NCI-H345 treated with DMSO at 0.1 percent for 48 hours (cell line): ENCODE measurements around the gene TAC3.
"Not testable (repeated sequence)": the region's sequence is repeated elsewhere in the genome, so short reads cannot be mapped to it uniquely, and the experiment has no call there.

Experiments
- DNase-seq: peaks from one replicate; lab custom pipeline; 2025; ENCODE audit not compliant: unreplicated experiment; lab: John Stamatoyannopoulos, UW

Gene TAC3

DNA sequence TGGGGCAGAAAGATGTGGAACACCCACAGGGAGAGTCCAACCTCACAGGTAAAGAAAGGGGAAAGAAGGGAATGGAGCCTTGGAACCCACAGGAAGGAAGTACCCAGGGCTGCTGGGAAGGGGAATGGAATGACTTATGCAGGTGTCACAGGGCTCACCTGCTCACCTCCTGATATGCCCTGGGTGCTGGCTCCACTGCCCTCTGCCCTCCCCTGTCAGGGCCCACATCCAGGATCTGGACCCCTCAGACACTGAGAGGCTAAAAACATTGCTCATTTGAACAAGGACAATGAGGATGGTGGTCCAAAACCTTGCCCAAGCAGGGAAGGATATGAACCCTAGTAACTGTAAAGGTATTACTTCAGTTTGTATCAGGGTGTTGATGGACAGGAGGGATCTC, 29.3 kb downstream of the TAC3 start:
- no peak for DNase-seq

DNA sequence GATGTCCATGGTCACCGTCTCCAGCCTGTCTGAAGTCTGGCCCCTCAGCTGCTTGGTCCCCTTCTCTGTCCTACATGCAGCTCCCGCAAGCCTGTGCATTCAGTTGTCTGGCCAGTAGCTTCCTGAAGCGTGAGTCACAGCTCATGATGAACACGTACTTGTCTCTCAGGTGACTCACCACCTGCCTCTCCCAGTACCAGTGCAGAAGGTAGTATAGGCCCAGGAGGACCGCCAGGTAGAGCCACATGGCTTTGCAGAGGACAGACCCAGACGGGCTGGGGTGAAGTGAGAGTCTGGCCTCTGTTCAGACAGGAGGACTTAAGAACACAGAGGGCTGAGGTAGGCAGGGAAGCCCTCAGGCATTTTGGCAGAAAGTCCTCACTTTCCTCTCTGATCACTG, 30.6 kb downstream of the TAC3 start:
- DNase-seq = not testable (repeated sequence)

DNA sequence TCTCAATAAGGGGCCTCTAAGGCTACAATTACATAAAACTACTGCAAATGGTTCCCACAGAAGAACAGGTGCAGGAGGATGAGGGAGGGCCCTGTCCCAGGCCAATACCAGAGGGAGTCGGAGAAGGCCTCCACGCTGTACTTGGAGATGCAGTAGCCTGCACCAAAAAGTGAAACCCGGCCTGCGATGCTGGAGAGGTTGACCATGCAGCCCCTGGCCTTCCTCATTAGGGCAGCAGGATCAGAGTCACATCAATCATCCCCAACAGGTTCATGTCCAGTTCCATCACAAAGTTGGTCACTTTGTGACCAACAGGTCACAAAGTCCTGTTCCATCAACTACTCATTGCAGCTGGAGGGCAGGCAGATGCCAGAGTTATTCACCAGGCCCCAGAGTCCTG, 32.9 kb downstream of the TAC3 start:
- DNase-seq = no peak

DNA sequence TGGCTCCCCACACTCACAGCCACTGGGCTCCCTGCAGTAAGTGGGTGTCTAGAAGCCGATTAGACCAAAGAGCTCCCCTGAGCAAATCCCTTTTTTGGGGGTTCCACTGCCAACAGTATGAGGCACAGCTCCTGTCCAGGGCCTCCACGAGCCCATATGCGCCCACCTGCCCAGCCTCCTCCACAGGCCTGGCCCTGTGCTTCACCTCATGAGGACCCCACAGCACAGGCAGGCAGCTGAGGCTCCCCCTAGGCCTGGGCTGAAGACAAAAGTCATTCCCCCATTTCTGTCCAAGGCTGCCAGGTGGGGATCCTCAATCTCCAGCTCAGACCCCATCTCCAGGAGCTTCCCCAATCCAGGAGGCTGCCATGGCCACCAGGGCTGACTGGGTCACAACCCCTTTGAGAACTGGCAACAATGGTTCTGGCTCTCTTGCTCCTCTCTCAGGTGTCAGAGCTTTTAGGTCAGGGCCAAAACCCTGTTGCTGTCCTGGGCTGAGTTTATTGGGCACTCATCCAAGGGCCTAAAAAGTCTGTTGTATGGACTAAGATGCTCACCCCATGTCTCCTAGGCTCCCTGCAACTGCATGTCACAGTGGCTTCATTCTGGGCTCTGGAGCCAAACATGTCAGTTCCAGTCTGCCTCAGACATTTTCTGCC, 33.6 kb downstream of the TAC3 start:
- DNase-seq = not testable (repeated sequence)

DNA sequence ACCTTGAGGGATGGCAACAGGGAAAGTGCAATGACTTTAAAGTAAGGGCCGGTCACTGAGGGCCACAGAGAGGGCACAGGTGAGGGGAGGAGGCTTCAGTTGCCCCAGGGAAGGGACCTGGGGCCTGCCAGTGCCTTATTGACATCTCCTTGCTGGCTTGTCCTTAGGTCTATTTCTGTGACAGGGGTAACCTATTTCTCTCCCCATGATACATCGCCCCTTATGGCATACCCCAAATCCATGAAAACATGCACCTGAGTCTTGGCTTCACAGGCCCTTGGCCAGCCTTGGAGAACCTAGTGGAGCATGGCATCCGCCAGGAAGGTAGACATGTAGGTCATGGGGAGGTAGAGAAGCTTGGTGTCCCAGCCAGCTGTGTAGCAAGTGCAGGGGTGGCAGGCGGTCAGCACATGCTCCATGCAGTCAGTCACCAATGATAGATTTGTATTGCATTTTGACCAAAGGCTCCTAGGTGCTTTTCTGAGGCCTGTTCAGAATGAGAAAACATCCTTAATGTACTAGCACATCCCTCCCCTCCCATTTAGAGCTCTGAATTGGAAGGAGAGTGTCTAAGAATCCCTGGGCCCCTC, 35.3 kb downstream of the TAC3 start:
- DNase-seq = no peak

DNA sequence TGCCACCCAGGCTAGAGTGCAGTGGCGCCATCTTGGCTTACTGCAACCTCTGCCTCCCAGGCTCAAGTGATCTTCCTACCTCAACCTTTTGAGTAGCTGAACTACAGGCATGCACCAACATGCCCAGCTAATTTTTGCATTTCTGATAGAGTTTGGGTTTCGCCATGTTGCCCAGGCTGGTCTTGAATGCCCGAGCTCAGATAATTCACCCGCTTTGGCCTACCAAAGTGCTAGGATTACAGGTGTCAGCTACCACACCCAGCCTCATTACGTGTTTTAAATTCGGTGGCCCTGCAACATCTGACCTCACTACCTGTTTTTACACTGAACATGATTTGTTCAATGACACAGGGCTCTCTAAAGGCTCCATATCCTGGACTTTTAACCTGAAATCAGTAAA, 36.1 kb downstream of the TAC3 start:
- no peak for DNase-seq

DNA sequence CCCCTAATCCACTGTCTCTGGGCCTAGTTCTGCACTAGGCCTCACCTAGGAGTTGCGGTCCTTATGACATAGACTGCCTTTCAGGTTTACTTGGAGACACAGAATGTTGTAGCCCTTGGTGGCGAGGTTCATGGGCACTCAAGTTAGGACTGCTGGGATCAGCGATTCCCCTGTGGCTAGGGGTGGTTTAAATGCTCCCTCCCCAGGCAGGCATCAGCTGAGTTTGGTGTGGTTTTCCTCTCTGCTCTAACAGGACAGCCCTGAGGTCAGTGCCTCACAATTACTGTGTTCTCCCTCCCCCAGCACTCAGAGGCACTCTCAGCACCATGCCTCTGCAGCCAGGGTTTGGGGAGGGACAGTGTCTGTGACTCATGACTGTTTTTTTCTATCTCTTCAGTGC, 36.7 kb downstream of the TAC3 start:
- no peak for DNase-seq

DNA sequence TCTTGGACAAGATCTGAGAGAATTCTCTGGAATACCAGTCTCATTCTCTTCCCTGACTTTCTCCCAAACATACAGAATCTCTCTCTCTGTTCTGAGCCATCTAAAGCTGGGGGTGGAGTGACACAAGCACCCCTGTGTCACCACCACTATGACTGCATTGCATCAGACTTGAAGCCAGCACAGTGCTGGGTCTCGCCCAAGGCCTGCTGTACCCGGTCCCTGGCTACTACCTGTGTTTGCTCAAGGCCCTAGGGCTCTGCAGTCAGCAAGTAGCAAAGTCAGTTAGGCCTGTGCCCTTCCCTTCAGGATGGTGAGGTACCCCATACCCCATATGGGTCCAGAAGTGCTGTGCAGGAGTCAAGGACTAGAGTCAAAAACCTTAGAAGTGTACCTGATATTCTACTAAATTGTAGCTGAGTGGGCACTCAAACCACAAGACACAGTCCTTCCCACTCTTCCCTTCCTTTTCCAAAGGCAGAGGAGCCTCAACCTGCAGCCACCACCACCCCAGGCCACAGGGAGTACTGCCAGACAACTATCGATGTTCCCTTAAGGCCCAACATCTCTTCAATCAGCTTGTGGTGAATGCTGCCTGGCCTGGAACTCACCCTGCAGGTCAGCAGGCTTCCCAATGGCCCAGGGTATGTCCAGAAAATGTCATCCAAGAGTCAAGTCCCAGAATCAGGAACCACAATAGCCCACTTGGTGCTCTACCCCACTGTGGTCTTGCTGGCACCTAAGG, 37.8 kb downstream of the TAC3 start:
- no peak for DNase-seq

DNA sequence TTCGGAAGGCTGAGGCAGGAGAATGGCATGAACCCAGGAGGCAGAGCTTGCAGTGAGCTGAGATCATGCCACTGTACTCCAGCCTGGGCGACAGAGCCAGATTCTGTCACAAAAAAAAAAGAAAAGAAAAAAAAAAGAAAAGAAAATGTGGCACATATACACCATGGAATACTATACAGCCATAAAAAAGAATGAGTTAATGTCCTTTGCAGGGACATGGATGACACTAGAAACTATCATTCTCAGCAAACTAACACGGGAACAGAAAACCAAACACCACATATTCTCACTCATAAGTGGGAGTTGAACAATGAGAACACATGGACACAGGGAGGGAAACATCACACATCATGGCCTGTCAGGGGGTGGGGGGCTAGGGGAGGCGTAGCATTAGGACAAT, 39.0 kb downstream of the TAC3 start:
- DNase-seq = not testable (repeated sequence)

DNA sequence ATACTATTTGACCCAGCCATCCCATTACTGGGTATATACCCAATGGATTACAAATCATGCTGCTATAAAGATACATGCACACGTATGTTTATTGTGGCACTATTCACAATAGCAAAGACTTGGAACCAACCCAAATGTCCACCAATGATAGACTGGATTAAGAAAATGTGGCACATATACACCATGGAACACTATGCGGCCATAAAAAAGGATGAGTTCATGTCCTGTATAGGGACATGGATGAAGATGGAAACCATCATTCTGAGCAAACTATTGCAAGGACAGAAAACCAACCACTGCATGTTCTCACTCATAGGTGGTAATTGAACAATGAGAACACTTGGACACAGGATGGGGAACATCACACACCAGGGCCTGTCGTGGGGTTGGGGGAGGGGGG, 42.1 kb downstream of the TAC3 start:
- not testable (repeated sequence) for DNase-seq

DNA sequence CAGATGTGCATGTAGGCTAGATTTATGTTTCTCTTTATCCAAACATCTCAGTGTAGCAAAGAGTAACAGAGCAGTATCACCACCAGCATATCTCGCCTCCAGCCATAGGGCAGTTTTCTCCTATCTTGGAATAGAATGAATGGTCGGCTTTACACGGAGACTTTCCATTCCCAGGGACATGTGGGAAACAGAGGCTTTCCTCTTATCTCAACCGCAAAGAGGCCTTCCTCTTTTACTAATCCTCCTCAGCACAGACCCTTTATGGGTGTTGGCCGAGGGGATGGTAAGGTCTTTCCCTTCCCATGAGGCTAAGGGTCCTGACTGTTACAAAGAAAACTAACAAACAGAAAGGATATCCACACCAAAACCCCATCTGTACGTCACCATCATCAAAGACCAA, 47.4 kb downstream of the TAC3 start:
- not testable (repeated sequence) for DNase-seq

DNA sequence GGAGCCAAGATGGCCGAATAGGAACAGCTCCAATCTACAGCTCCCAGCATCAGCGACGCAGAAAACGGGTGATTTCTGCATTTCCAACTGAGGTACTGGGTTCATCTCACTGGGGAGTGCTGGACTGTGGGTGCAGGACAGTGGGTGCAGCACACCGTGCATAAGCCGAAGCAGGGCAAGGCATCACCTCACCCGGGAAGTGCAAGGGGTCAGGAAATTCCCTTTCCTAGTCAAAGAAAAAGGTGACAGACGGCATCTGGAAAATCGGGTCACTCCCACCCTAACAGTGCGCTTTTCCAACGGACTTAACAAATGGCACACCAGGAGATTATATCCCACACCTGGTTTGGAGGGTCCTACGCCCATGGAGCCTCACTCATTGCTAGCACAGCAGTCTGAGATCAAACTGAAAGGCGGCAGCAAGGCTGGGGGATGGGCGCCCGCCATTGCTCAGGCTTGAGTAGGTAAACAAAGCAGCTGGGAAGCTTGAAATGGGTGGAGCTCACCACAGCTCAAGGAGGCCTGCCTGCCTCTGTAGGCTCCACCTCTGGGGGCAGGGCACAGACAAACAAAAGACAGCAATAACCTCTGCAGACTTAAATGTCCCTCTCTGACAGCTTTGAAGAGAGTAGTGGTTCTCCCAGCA, 50.2 kb downstream of the TAC3 start:
- DNase-seq = not testable (repeated sequence)

DNA sequence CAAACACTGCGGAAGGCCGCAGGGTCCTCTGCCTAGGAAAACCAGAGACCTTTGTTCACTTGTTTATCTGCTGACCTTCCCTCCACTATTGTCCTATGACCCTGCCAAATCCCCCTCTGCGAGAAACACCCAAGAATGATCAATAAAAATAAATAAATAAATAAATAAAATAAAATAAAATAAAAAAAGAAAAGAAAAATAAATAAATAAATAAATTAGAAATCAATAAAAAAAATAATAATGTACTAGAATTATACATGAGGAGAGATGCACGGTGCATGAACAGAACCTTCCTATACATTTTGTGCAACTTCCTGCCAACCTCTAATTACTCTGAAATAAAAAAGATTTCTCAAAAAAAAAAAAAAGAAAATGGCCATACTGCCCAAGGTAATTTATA, 51.2 kb downstream of the TAC3 start:
- DNase-seq = not testable (repeated sequence)

DNA sequence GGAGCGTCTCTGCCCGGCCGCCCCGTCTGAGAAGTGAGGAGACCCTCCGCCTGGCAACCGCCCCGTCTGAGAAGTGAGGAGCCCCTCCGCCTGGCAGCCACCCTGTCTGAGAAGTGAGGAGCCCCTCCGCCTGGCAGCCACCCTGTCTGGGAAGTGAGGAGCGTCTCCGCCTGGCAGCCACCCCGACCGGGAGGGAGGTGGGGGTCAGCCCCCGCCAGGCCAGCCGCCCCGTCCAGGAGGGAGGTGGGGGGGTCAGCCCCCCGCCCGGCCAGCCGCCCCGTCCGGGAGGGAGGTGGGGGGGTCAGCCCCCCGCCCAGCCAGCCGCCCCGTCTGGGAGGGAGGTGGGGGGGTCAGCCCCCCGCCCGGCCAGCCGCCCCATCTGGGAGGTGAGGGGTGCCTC, 52.8 kb downstream of the TAC3 start:
- DNase-seq = not testable (repeated sequence)

DNA sequence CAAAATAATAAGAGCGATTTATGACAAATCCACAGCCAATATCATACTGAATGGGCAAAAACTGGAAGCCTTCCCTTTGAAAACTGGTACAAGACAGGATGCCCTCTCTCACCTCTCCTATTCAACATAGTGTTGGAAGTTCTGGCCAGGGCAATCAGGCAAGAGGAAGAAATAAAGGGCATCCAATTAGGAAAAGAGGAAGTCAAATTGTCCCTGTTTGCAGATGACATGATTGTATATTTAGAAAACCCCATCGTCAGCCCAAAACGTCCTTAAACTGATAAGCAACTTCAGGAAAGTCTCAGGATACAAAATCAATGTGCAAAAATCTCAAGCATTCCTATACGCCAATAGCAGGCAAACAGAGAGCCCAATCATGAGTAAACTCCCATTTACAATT, 54.1 kb downstream of the TAC3 start:
- not testable (repeated sequence) for DNase-seq
